ENCODE measurements around the gene KCNA5. TPM values are rescaled to one million over a fixed set of nuclear protein-coding genes. Genes with fewer than 3 reads are reported as not detected.

The KCNA5 gene
- total RNA-seq, 2 donors from 2014 or later: not detected

- Mint-ChIP-seq H3K27ac (no peak overlapping the region), H3K36me3 (ENCODE audit: insufficient read depth in 2 of 2) (no peaks in the 10 kb centered on the region), H3K9me3 (no peaks in the 10 kb centered on the region), H3K4me1 (ENCODE audit: low read depth) (no peaks in the 10 kb centered on the region), H3K27me3 (ENCODE audit: low read depth) (no peaks in the 10 kb centered on the region), H3K4me3 (no peak overlapping the region)
- ATAC-seq (replicated peaks in 1 of 2) (peak; percentile 62 to 80), DNase-seq (peak in 1 of 2 donors; percentile 3)
Measured at GRCh38 chr12:5015711-5016492, 27.8 kb upstream of the KCNA5 start.

DNA sequence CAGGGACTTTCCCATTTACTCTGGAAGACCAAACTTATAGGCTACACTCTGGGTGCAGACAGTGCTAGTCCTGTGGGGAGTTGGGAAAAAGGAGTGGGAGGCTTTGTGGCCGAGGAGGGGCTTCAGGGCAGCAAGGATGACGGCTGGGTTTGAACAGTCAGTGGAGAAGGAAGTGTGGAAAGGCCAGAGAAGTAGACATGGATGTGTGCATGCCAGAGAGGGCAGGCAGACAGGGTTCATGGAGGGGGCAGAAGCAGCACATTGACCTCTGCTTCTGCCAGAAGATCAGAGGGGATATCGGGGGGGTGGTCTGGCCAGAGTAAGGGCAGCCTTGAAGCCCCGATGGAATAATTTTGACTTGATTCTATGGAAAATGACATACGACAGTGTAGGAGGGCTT is 27.2 kb upstream of the KCNA5 start:
- Mint-ChIP-seq H3K4me3 (no peak overlapping the region), H3K9me3 (no peaks in the 10 kb centered on the region), H3K4me1 (ENCODE audit: low read depth) (no peaks in the 10 kb centered on the region), H3K27me3 (ENCODE audit: low read depth) (peaks cover 6% of the 10 kb centered on the region), H3K36me3 (ENCODE audit: insufficient read depth in 2 of 2) (no peaks in the 10 kb centered on the region), H3K27ac (no peak overlapping the region)
- DNase-seq (no peak), ATAC-seq (replicated peaks in 1 of 2) (no peak)

DNA sequence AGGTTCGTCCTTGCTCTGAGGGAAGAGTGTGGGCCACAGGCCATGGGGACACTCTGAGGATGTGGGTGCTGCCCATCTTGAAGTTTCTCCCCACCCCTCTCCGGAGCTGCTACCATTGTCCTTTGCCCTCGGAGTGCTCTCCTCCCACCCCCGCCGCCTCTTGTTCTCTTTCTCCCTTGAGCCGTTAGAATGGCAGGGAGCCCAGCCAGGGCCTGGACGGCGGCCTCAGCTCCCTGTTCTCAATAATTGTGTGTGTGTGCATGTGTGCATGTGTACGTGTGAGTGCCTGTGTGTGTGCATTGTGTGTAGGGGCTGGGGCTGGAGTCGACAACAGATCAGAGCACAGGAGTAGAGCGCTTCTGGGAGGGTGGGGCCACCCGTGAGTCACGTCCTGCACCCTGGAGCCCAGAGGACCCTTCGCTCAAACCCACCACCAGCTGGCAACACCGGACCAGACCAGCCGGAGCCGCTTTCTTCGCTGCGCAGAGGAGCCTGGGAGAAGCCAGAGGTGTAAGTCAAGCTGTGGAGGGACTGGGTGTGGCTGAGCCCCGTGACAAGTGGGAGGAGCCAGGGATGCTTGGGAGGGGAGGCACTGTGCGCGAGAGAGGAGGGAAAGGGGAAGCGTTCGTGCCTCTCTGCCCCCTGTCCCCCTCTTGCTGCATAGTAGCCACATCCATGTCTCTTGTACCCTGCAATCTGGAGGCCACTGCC is 25.9 kb upstream of the KCNA5 start:
- DNase-seq: no peak
- no peak for ATAC-seq (replicated peaks in 1 of 2)
- Mint-ChIP-seq H3K27me3 (ENCODE audit: low read depth) (peaks cover 9% of the 10 kb centered on the region), H3K9me3 (no peaks in the 10 kb centered on the region), H3K36me3 (ENCODE audit: insufficient read depth in 2 of 2) (no peaks in the 10 kb centered on the region), H3K4me1 (ENCODE audit: low read depth) (no peaks in the 10 kb centered on the region), H3K27ac (no peak overlapping the region), H3K4me3 (no peak overlapping the region)

DNA sequence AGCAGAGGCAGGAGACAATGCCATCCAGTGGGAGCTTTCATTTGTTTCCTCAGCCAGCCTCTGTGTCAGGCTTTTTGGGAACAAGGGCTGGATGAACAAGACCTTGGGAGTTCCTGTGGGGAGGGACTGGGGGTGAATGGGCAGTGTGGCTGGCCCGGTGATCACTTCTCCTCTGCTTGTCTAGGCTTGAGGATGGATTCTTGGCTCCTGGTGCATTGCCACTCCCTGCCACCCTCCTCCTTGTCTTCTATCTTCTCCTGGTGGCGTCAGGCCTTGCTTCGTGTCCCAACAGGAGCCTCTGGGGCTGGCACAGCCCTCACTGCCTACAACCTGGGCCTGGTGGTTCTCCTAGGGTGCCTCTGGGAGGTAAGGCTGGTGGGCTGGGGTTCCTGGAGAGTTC is 25.0 kb upstream of the KCNA5 start:
- no peak for ATAC-seq (replicated peaks in 1 of 2)
- Mint-ChIP-seq H3K9me3 (no peaks in the 10 kb centered on the region), H3K27ac (no peak overlapping the region), H3K4me3 (no peak overlapping the region), H3K36me3 (ENCODE audit: insufficient read depth in 2 of 2) (no peaks in the 10 kb centered on the region), H3K4me1 (ENCODE audit: low read depth) (no peaks in the 10 kb centered on the region), H3K27me3 (ENCODE audit: low read depth) (peaks cover 9% of the 10 kb centered on the region)
- no peak for DNase-seq

DNA sequence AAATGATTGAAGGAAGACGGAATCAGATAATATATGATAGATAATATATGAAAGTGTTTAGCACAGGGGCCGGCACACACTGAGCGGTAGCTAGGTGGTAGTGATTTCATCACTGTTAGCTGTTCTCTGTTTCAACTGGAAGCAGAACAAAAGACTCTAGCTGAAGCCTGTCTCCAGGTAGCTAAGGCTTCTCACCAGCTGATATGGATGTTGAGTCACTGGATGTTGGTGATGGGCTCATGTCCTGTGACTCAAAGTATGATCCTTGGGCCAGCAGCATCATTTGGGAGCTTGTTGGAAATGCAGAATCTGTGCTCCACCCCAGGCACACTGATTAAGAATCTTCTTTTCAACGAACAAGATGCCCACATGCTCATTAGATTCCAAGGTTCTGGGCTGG is 21.7 kb upstream of the KCNA5 start:
- Mint-ChIP-seq H3K36me3 (ENCODE audit: insufficient read depth in 2 of 2) (no peaks in the 10 kb centered on the region), H3K27ac (no peak overlapping the region), H3K4me1 (ENCODE audit: low read depth) (no peaks in the 10 kb centered on the region), H3K27me3 (ENCODE audit: low read depth) (peaks cover 32% of the 10 kb centered on the region), H3K9me3 (no peaks in the 10 kb centered on the region), H3K4me3 (no peak overlapping the region)
- DNase-seq (no peak), ATAC-seq (replicated peaks in 1 of 2) (no peak)

GRCh38 chr12:5022465-5023061 is 21.1 kb upstream of the KCNA5 start:
- DNase-seq (peak; percentile 33), ATAC-seq (replicated peaks in 1 of 2) (peak; percentile 47 to 62)
- Mint-ChIP-seq H3K36me3 (ENCODE audit: insufficient read depth in 2 of 2) (no peaks in the 10 kb centered on the region), H3K4me1 (ENCODE audit: low read depth) (no peaks in the 10 kb centered on the region), H3K27ac (no peak overlapping the region), H3K4me3 (no peak overlapping the region), H3K27me3 (ENCODE audit: low read depth) (peaks cover 32% of the 10 kb centered on the region), H3K9me3 (no peaks in the 10 kb centered on the region)

- Mint-ChIP-seq H3K4me1 (ENCODE audit: low read depth) (no peaks in the 10 kb centered on the region), H3K27me3 (ENCODE audit: low read depth) (peaks cover 32% of the 10 kb centered on the region), H3K9me3 (no peaks in the 10 kb centered on the region), H3K4me3 (no peak overlapping the region), H3K27ac (no peak overlapping the region), H3K36me3 (ENCODE audit: insufficient read depth in 2 of 2) (no peaks in the 10 kb centered on the region)
- ATAC-seq (replicated peaks in 1 of 2) (no peak), DNase-seq (no peak)
Measured at GRCh38 chr12:5023842-5024241, 19.8 kb upstream of the KCNA5 start.

- peaks cover 27% of the 10 kb centered on the region for H3K27me3 Mint-ChIP-seq (ENCODE audit: low read depth)
Measured at GRCh38 chr12:5026342-5026938, 17.2 kb upstream of the KCNA5 start.

GRCh38 chr12:5027046-5027821 is 16.4 kb upstream of the KCNA5 start:
- no peaks in the 10 kb centered on the region for H3K4me1 Mint-ChIP-seq (ENCODE audit: low read depth)
- H3K36me3 Mint-ChIP-seq (ENCODE audit: insufficient read depth in 2 of 2): no peaks in the 10 kb centered on the region
- peaks cover 23% of the 10 kb centered on the region for H3K27me3 Mint-ChIP-seq (ENCODE audit: low read depth)
- H3K4me3 Mint-ChIP-seq: no peak overlapping the region
- H3K27ac Mint-ChIP-seq: no peak overlapping the region
- no peak for ATAC-seq (replicated peaks in 1 of 2)
- no peak for DNase-seq
- no peaks in the 10 kb centered on the region for H3K9me3 Mint-ChIP-seq

More at GRCh38 chr12:5026342-5026938, 17.2 kb upstream of the KCNA5 start:
- ATAC-seq (replicated peaks in 1 of 2) (no peak), DNase-seq (no peak)
- no peak overlapping the region for H3K4me3 Mint-ChIP-seq
- no peaks in the 10 kb centered on the region for H3K9me3 Mint-ChIP-seq
- no peak overlapping the region for H3K27ac Mint-ChIP-seq
- no peaks in the 10 kb centered on the region for H3K4me1 Mint-ChIP-seq (ENCODE audit: low read depth)
- no peaks in the 10 kb centered on the region for H3K36me3 Mint-ChIP-seq (ENCODE audit: insufficient read depth in 2 of 2)

GRCh38 chr12:5030066-5030465 is 13.6 kb upstream of the KCNA5 start:
- Mint-ChIP-seq H3K4me3 (no peak overlapping the region), H3K36me3 (ENCODE audit: insufficient read depth in 2 of 2) (no peaks in the 10 kb centered on the region), H3K27me3 (ENCODE audit: low read depth) (peaks cover 10% of the 10 kb centered on the region), H3K9me3 (no peaks in the 10 kb centered on the region), H3K27ac (no peak overlapping the region), H3K4me1 (ENCODE audit: low read depth) (peaks cover 6% of the 10 kb centered on the region)
- ATAC-seq (replicated peaks in 1 of 2) (no peak), DNase-seq (no peak)

- DNase-seq (no peak), ATAC-seq (replicated peaks in 1 of 2) (no peak)
- no peak overlapping the region for H3K4me3 Mint-ChIP-seq
- no peaks in the 10 kb centered on the region for H3K9me3 Mint-ChIP-seq
- H3K27ac Mint-ChIP-seq: no peak overlapping the region
- H3K36me3 Mint-ChIP-seq (ENCODE audit: insufficient read depth in 2 of 2): no peaks in the 10 kb centered on the region
- H3K27me3 Mint-ChIP-seq (ENCODE audit: low read depth): no peaks in the 10 kb centered on the region
- H3K4me1 Mint-ChIP-seq (ENCODE audit: low read depth): peaks cover 6% of the 10 kb centered on the region
Measured at GRCh38 chr12:5031242-5031641, 12.4 kb upstream of the KCNA5 start.

- H3K9me3 Mint-ChIP-seq: no peaks in the 10 kb centered on the region
- H3K4me3 Mint-ChIP-seq: no peak overlapping the region
- H3K4me1 Mint-ChIP-seq (ENCODE audit: low read depth): peaks cover 6% of the 10 kb centered on the region
- ATAC-seq (replicated peaks in 1 of 2): no peak
- no peaks in the 10 kb centered on the region for H3K36me3 Mint-ChIP-seq (ENCODE audit: insufficient read depth in 2 of 2)
- no peak for DNase-seq
- H3K27ac Mint-ChIP-seq: no peak overlapping the region
- no peaks in the 10 kb centered on the region for H3K27me3 Mint-ChIP-seq (ENCODE audit: low read depth)
Measured at GRCh38 chr12:5031958-5032357, 11.7 kb upstream of the KCNA5 start.
